Activated T-helper 1 cell treated with Interleukin-2 at 50 U/mL for 16 hours (primary cell): Measurements from ENCODE around the gene CD52.

Experiments
- DNase-seq: peaks from one replicate; pipeline ENCODE4 v3.0.0-alpha.2; 2020; ENCODE audit warnings: low read depth

CD52 gene

GRCh38 chr1:26357121-26357602 is 39.4 kb downstream of the CD52 start:
- no peak for DNase-seq

DNA sequence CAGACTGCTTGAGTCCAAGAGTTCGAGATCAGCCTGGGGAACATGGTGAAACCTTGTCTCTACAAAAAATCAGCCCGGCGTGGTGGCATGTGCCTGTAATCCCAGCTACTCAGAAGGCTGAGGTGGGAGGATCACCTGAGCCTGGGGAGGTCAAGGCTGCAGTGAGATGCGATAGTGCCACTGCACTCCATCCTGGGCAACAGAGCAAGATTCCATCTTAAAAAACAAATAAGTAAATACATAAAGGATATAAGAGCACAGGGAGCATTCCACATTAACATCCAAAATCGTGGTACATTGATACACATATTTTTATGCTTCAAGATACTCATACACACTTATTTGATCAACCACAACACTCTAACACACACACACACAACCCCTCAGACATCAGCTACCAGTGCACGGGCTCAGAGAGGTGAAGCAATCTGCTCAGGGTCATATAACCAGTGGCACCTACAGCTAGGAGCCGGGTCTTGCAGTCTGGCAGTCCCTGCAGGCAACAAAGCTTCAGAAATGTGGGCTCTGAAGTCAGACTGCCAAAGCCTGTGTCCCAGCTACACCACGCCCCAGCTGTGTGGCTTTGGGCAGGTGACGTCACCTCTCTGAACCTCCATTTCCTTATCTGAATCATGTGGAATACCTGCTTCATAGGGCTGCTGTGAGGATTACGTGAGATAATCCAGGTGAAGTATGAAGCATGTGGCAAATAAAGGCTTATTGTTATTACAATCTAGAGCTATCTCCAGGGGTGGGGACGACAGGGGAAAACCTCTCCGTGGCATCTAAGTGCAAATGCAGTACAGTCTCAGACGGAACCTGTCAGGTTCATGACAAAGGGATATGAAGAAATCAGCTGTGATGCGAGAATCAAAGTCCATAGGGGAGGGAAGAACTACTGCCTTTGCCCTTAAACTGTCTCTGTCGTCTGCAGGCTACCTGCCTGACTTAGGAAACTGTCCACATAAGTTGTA is 40.9 kb downstream of the CD52 start:
- DNase-seq, result peak; percentile 64

GRCh38 chr1:26359981-26360806 is 42.4 kb downstream of the CD52 start:
- DNase-seq, result peak; percentile 33

- DNase-seq, result no peak
Measured at GRCh38 chr1:26360807-26361604, 43.2 kb downstream of the CD52 start.

DNA sequence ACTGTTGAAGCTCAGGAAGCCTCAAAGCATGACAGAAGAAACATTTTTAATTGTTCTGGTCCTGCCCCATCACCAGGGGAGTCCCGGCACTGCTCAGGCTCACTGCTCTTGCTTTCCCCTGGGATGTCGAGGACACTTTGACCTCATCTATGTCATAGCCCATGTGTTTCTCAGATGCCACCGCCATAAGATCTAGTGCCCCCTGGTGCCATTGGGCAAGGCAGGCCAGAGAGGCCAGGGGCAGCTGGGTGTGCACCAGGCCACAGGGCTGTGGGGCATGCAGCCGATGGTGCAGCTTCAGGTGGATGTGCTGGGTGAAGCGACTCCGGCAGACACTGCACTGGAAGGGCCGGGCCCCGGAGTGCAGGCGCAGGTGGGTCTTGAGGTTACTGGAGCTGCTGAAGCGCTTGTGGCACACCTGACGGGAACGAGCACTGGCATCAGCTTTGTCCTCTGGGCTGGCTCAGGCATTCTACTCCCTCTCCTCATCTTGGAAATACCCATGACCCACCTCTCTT is 43.9 kb downstream of the CD52 start:
- DNase-seq, result no peak

DNA sequence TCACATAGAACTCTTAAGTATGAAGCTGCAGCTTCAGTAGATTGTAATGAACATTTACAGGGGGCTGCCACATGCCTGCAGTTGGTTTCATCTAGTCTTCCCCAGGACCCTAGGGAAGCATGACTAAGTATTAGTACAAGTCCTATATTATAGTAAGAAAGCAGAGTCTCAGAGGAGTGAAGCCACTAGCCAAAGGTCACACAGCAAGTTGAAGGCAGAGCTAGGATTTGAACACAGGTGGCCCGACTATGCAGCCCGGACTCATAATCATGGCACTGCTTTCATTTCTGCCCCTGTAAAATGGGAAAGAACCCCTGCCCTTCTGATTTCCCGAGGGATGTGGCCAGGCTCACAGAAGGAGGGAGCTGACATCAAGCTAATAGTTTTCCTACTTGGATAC is 44.6 kb downstream of the CD52 start:
- no peak for DNase-seq

GRCh38 chr1:26363549-26364448 is 46.0 kb downstream of the CD52 start:
- peak; percentile 76 for DNase-seq

GRCh38 chr1:26364956-26365355 is 47.2 kb downstream of the CD52 start:
- DNase-seq, result no peak

GRCh38 chr1:26367441-26367840 is 49.7 kb downstream of the CD52 start:
- no peak for DNase-seq

- no peak for DNase-seq
Measured at GRCh38 chr1:26368006-26368405, 50.2 kb downstream of the CD52 start.

DNA sequence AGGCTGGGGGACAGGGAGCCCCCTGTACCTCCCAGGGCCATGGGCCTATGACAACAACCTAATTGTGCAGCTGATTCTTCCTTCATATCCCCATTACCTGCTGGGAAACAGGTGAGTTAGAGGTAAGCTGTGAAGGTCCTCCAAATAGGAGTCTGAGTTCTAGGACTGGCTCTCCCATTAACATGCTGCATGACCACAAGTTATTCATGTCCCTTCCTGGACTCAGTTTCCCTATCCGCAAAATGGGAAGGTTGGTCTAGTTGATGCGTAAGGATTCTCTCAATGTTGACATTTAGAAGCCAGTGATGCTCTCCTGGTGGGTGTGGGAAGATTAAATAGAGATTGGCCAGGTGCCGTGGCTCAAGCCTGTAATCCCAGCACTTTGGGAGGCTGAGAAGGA is 50.7 kb downstream of the CD52 start:
- no peak for DNase-seq
